AG08396 (cell line): ENCODE measurements around the gene MACROD2.
"Not testable (repeated sequence)": the region's sequence is repeated elsewhere in the genome, so short reads cannot be mapped to it uniquely, and the experiment has no call there.

Experiments used
- DNase-seq: peaks from one replicate; pipeline ENCODE4 v3.0.0; 2012; ENCODE audit warnings: low spot score, mixed read lengths

Gene MACROD2

DNA sequence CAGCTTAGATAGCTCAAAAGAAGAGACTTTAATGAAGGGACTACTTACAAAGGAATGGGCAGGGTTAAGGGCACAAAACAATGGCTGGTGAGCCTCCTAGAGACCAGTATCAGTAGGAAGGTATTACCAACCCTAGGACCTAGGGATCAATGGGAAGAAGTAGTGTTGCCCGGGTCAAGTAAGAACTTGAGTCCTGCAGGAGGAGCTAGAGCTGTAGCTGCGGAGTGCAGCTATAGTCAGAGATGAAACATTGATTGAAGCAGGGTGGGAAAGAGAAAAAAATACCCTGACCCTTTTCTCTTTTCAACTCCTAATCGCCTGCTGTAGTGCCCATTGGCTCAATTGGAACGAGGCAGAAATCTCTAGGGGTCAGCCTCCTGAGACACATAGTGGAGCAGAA is 198.1 kb downstream of the MACROD2 start:
- DNase-seq: no peak

DNA sequence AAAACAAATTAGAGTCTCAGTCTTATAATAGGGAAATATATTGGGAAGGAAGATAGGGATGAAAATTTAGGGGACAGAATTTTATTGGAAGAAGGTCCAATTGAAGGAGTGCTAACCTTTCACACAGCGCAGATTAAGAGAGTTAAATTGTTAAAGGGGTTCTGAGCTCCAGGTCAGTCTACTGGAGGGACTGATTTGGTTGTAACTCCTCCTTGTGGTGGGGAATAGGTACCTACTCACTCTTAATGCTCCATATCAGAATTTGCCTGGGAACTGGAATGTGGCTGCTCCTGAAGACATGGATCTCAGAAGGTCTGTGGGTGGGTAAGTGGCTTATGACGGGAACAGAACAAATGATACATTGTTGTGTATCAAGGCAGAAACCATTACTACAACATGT is 198.6 kb downstream of the MACROD2 start:
- no peak for DNase-seq

- DNase-seq: peak; percentile 33
Observed at GRCh38 chr20:14197097-14197496, 201.8 kb downstream of the MACROD2 start.

- no peak for DNase-seq
Observed at GRCh38 chr20:14198416-14198815, 203.1 kb downstream of the MACROD2 start.

- DNase-seq: no peak
Observed at GRCh38 chr20:14199111-14199510, 203.8 kb downstream of the MACROD2 start.

- no peak for DNase-seq
Observed at GRCh38 chr20:14203657-14204056, 208.3 kb downstream of the MACROD2 start.

- no peak for DNase-seq
Observed at GRCh38 chr20:14207591-14207990, 212.3 kb downstream of the MACROD2 start.

DNA sequence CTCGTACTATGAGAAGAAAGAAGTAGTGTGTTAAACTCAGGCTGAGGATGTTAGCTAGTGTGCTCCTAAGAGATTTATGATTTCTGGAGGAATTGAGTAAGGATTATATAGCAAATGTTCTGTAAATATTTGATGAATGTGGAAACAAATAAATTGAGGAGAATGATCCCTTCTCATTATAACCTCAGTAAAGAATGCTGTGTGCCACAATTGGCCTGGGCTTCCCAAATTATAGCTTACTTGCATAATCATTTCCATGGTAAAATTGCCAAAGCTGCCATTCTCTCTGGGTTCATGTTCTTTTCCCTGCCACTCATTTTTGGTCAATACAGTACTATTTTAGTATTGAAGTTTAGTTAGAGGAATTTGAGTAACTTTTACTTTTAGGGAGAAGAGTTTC is 213.6 kb downstream of the MACROD2 start:
- no peak for DNase-seq

- DNase-seq: no peak
Observed at GRCh38 chr20:14210146-14210545, 214.8 kb downstream of the MACROD2 start.

- DNase-seq: no peak
Observed at GRCh38 chr20:14214046-14214445, 218.7 kb downstream of the MACROD2 start.

DNA sequence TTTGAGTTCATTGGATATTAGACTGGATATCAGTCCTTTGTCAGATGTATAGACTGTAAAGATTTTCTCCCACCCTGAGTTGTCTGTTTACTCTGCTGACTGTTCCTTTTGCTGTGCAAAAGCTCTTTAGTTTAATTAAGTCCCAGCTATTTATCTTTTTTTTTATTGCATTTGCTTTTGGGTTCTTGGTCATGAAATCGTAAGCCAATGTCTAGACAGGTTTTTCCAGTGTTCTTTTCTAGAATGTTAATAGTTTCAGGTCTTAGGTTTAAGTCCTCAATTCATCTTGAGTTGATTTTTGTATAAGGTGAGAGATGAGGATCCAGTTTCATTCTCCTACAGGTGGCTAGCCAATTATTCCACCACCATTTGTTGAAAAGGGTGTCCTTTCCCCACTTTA is 220.6 kb downstream of the MACROD2 start:
- not testable (repeated sequence) for DNase-seq

GRCh38 chr20:14219801-14220461 is 224.6 kb downstream of the MACROD2 start:
- DNase-seq: no peak

DNA sequence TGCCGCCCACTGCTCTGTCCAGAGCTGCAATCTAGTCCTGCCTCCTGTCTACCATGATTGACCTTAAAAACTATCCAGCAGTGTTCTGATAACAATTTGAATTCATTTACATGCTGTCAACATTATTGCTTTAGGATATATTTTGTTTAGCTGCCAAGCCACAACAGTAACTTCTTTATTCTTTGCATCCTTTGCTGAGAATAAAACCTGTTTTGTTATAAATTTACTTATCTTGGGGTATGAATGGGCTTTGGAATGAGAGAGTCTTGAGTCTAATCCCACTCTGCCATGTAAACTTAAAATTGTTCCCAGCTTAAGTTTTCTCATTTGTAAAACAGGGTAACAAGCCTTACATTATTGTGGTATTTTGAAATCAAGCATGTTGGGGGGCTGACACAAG is 225.7 kb downstream of the MACROD2 start:
- DNase-seq: no peak

DNA sequence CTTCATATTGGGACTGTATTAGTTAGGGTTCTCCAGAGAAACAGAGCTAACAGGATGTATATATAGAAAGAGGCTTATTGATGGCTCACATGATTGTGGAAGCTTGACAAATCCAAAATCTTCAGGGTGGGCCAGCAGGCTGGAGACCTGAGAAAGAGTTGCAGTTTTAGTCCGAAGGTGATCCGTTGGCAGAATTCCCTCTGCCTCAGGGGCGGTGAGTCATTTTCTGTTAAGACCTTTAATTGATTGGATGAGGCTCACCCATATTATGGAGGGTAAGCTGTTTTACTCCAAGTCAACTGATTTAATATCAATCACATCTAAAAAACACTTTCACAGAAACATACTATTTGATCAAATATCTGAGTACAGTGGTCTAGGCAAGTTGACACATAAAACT is 228.5 kb downstream of the MACROD2 start:
- DNase-seq: no peak

- DNase-seq: not testable (repeated sequence)
Observed at GRCh38 chr20:14226051-14227049, 231.0 kb downstream of the MACROD2 start.

DNA sequence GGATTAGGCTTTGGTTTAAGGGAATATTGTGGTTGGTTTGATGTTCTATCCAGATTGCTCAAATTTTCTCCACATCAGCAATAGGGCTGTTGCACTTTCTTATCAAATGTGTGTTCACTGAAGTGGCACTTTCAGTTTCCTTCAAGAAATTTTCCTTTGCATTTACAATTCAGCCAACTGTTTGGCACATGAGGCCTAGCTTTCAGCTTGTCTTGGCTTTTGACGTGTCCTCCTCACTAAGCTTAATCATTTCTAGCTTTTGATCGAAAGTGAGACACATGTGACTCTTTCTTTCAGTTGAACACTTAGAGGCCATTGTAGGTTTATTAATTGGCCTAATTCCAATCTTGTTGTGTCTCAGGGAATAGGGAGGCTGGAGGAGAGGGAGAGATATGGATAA is 237.3 kb downstream of the MACROD2 start:
- no peak for DNase-seq

DNA sequence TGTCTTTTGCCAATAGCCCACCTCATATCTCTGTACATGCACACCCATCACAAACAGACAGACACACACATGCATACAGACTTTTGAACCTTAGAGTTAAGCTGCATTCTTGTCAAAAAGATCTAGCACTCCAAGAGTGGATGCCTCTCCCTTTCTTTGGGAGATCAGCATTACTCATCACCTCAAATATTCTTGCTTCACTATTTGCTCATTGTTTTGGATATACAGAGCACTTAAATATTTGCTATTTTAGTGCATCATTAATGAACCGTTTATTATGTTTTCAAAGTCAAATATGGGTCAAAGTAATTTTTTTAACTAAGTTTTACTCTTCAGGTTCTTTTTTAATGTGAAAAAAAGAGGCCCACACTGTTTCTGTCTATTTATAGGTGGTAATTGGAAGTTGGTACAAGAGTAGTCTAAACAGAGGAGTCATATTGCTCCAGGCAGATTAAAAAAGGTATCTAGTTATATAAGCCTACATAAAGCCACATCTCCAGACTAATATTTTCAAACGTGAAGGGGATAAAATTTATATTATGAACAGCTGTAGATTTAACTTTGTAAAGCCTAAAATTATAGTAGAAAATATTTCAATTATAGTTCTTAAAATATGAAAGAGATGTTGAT is 239.5 kb downstream of the MACROD2 start:
- peak; percentile 46 for DNase-seq

DNA sequence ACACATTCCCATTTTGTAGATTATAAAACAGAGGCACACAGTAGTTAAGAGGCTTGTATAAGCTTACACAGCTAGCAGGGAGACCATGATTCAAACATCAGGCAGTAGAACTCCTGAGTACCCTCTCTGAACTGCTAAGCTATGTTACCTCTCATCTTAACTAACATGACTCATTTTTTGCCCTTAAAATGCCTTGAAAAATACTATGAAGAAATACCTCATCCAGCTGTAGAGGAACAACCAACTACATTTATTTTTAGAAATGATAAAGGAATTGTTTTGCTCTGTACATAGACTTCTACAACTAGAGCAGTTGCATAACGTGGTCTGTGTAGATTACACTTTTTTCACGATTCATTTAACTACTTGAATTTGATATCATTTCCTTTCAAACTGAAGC is 240.0 kb downstream of the MACROD2 start:
- DNase-seq: peak; percentile 26

- DNase-seq: no peak
Observed at GRCh38 chr20:14245368-14245970, 250.2 kb downstream of the MACROD2 start.

- no peak for DNase-seq
Observed at GRCh38 chr20:14259689-14260088, 264.4 kb downstream of the MACROD2 start.

GRCh38 chr20:14260367-14260766 is 265.1 kb downstream of the MACROD2 start:
- no peak for DNase-seq

DNA sequence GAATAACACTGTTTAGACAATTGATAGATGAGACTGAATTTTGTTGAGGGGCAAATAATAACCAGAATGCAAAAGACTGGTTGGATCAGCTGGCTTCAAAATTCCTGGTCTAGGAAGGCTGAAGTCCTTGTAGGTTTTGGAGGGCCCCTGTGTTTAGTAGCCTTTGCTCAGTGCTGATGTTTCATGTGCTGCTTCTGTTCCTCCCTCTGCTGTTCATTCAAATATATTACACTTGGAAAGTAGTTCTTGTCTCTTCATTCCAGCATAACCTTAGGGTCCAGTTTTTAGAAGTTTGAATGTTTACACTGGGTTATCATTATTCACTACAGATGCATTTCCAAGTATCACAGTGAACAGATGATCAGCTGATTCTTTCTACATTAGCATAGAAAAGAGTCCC is 269.6 kb downstream of the MACROD2 start:
- DNase-seq: peak; percentile 1
